Left lobe of liver (tissue), 2 donors: ENCODE data around the gene ADARB1. TPM values are rescaled to one million over a fixed set of nuclear protein-coding genes. Genes with fewer than 3 reads are reported as not detected.

Source experiments
- ATAC-seq: fragments of 200-7000 bp; cut with Tn5 transposase; one replicate; pipeline ENCODE4 v1.9.1; 2020; ENCODE audit warnings: mild to moderate bottlenecking, moderate library complexity
- DNase-seq: peaks from one replicate; pipeline ENCODE4 v3.0.0-alpha.2; 2020; ENCODE audit warnings: low spot score
- total RNA-seq: library from RNA; stranded (reverse); gene quantifications from one replicate; pipeline ENCODE4 v1.2.1, GENCODE V29; 2021
- donor health status: DM: no; HTN: no; CAD: no; lungs with moderate emphysema.
- donor health status: DM: no; HTN: yes; CAD: no.

The ADARB1 gene
- total RNA-seq, 1 donor from 2014 or later, result 9.8 TPM

GRCh38 chr21:45112371-45112770 is 38.0 kb downstream of the ADARB1 start:
- ATAC-seq (no peak), DNase-seq (no peak)

- DNase-seq, result no peak
Observed at GRCh38 chr21:45113543-45113942, 39.2 kb downstream of the ADARB1 start.

GRCh38 chr21:45114072-45114471 is 39.7 kb downstream of the ADARB1 start:
- ATAC-seq (no peak), DNase-seq (no peak)

More at GRCh38 chr21:45113543-45113942, 39.2 kb downstream of the ADARB1 start:
- ATAC-seq, result no peak

- DNase-seq, result no peak
- no peak for ATAC-seq
Observed at GRCh38 chr21:45114475-45114874, 40.1 kb downstream of the ADARB1 start.

GRCh38 chr21:45115141-45115540 is 40.8 kb downstream of the ADARB1 start:
- DNase-seq, result no peak
- no peak for ATAC-seq

- DNase-seq, result no peak
- ATAC-seq, result no peak
Observed at GRCh38 chr21:45116066-45116465, 41.7 kb downstream of the ADARB1 start.

GRCh38 chr21:45117314-45117713 is 42.9 kb downstream of the ADARB1 start:
- DNase-seq (no peak), ATAC-seq (no peak)

- DNase-seq (no peak), ATAC-seq (no peak)
Observed at GRCh38 chr21:45118099-45118498, 43.7 kb downstream of the ADARB1 start.

GRCh38 chr21:45119812-45120211 is 45.4 kb downstream of the ADARB1 start:
- DNase-seq (no peak), ATAC-seq (no peak)

- DNase-seq (no peak), ATAC-seq (no peak)
Observed at GRCh38 chr21:45120975-45121374, 46.6 kb downstream of the ADARB1 start.

GRCh38 chr21:45122030-45122429 is 47.6 kb downstream of the ADARB1 start:
- no peak for DNase-seq
- no peak for ATAC-seq

GRCh38 chr21:45122432-45123132 is 48.2 kb downstream of the ADARB1 start:
- ATAC-seq (no peak), DNase-seq (no peak)

GRCh38 chr21:45123440-45123839 is 49.1 kb downstream of the ADARB1 start:
- DNase-seq (no peak), ATAC-seq (no peak)

- DNase-seq (no peak), ATAC-seq (no peak)
Observed at GRCh38 chr21:45124596-45124995, 50.2 kb downstream of the ADARB1 start.

GRCh38 chr21:45125357-45125756 is 51.0 kb downstream of the ADARB1 start:
- ATAC-seq (no peak), DNase-seq (no peak)

GRCh38 chr21:45126204-45126626 is 51.8 kb downstream of the ADARB1 start:
- ATAC-seq (no peak), DNase-seq (no peak)

- no peak for DNase-seq
- ATAC-seq, result no peak
Observed at GRCh38 chr21:45126983-45127382, 52.6 kb downstream of the ADARB1 start.

- DNase-seq (no peak), ATAC-seq (no peak)
Observed at GRCh38 chr21:45127937-45128336, 53.6 kb downstream of the ADARB1 start.

- ATAC-seq, result peak; percentile 99
- DNase-seq, result peak; percentile 76
Observed at GRCh38 chr21:45128613-45129188, 54.3 kb downstream of the ADARB1 start.

GRCh38 chr21:45129189-45129923 is 55.0 kb downstream of the ADARB1 start:
- no peak for DNase-seq
- ATAC-seq, result no peak

- ATAC-seq (no peak), DNase-seq (no peak)
Observed at GRCh38 chr21:45130324-45130774, 56.0 kb downstream of the ADARB1 start.

GRCh38 chr21:45131537-45131999 is 57.2 kb downstream of the ADARB1 start:
- DNase-seq (no peak), ATAC-seq (no peak)
